Measurements from ENCODE around the gene ZDHHC11B.
"Not testable (repeated sequence)": the region's sequence is repeated elsewhere in the genome, so short reads cannot be mapped to it uniquely, and the experiment has no call there.

DNA sequence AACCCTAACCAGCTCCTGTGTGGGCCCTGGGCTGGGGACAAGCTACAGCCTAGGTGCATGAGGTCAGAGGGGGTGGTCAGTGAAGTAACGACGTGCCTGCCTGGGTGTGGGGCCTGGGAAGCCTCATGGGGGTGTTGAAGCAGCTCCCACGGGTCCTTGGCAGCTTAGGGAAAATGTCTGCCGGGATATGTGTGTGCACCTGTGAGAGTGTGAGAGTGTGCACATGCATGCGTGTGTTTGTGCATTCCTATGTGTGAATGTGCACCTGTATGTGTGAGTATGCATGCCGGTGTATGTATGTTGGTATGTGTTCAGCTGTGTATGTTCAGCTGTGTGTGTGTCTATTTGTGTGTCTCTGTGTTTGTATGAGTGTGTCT lies 3.3 kb upstream of the ZDHHC11B start:
- TF ChIP-seq POLR2A (IDR thresholded peaks at IDR 0.05; ENCODE audit: extremely low read depth, insufficient read length): not testable (repeated sequence)
- TF ChIP-seq, protein P1, sequence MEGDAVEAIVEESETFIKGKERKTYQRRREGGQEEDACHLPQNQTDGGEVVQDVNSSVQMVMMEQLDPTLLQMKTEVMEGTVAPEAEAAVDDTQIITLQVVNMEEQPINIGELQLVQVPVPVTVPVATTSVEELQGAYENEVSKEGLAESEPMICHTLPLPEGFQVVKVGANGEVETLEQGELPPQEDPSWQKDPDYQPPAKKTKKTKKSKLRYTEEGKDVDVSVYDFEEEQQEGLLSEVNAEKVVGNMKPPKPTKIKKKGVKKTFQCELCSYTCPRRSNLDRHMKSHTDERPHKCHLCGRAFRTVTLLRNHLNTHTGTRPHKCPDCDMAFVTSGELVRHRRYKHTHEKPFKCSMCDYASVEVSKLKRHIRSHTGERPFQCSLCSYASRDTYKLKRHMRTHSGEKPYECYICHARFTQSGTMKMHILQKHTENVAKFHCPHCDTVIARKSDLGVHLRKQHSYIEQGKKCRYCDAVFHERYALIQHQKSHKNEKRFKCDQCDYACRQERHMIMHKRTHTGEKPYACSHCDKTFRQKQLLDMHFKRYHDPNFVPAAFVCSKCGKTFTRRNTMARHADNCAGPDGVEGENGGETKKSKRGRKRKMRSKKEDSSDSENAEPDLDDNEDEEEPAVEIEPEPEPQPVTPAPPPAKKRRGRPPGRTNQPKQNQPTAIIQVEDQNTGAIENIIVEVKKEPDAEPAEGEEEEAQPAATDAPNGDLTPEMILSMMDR (IDR thresholded peaks at IDR 0.05; ENCODE audit: low read depth, low read length): not testable (repeated sequence)
- TF ChIP-seq, protein P2, sequence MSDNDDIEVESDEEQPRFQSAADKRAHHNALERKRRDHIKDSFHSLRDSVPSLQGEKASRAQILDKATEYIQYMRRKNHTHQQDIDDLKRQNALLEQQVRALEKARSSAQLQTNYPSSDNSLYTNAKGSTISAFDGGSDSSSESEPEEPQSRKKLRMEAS (IDR thresholded peaks at IDR 0.05; ENCODE audit: low read depth, low read length): not testable (repeated sequence)

All from NB4 (cell line).